ACC112 (cell line): ENCODE results near the gene UNG.
"Not testable (repeated sequence)": the region's sequence is repeated elsewhere in the genome, so short reads cannot be mapped to it uniquely, and the experiment has no call there.

Experiments
- H2AFZ ChIP-seq: fragments of 200-600 bp; sonication (generic); one replicate; pipeline ENCODE4 v1.6.0; 2017; ENCODE audit warnings: antibody characterized with exemption, low read length; ENCODE audit not compliant: unreplicated experiment
- H3K27ac ChIP-seq: fragments of 200-600 bp; sonication (generic); 2 replicates; pipeline ENCODE4 v1.5.1; 2014; ENCODE audit warnings: low read depth, mild to moderate bottlenecking, antibody characterized with exemption, low read length, moderate library complexity
- H3K27me3 ChIP-seq: fragments of 200-600 bp; sonication (generic); 2 replicates; pipeline ENCODE4 v1.6.1; 2014; ENCODE audit warnings: mild to moderate bottlenecking, antibody characterized with exemption, low read length, moderate library complexity, mixed read lengths; ENCODE audit not compliant: insufficient read depth
- H3K36me3 ChIP-seq: fragments of 200-600 bp; sonication (generic); 2 replicates; pipeline ENCODE4 v1.6.1; 2016; ENCODE audit warnings: mild to moderate bottlenecking, antibody characterized with exemption, low read length, moderate library complexity, mixed read lengths; ENCODE audit not compliant: insufficient read depth
- H3K4me1 ChIP-seq: fragments of 200-600 bp; sonication (generic); one replicate; pipeline ENCODE4 v1.6.1; 2016; ENCODE audit warnings: low read length, mixed read lengths; ENCODE audit not compliant: insufficient read depth, unreplicated experiment, control insufficient read depth
- H3K4me3 ChIP-seq: fragments of 200-600 bp; sonication (generic); 2 replicates; pipeline ENCODE4 v1.5.1; 2014; ENCODE audit warnings: mild to moderate bottlenecking, low read depth, low read length
- H3K79me2 ChIP-seq: fragments of 200-600 bp; sonication (generic); one replicate; pipeline ENCODE4 v1.6.0; 2016; ENCODE audit warnings: low read length; ENCODE audit not compliant: control insufficient read depth, unreplicated experiment, insufficient read depth

The UNG gene

DNA sequence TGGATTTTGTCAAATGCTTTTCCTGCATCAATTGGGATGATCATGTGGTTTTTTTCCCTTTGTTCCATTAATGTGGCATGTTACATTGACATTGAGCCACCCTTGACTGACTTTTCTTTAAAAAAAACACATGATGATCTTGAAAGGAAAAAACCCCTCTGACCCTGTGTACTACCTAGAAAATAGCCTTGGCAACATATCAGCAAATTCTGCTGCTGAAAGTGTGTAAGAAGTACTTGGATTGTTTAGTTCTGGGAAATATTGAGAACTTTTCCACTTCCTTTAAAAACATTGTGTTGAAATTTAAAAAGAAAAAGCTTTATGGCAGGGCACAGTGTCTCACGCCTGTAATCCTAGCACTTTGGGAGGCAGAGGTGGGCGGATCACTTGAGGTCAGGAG is 39.7 kb downstream of the UNG start:
- no peak overlapping the region for H2AFZ ChIP-seq
- no peak overlapping the region for H3K27ac ChIP-seq
- H3K79me2 ChIP-seq = no peaks in the 10 kb centered on the region
- H3K4me3 ChIP-seq = no peak overlapping the region
- peaks cover 3% of the 10 kb centered on the region for H3K27me3 ChIP-seq
- no peaks in the 10 kb centered on the region for H3K4me1 ChIP-seq
- no peaks in the 10 kb centered on the region for H3K36me3 ChIP-seq

DNA sequence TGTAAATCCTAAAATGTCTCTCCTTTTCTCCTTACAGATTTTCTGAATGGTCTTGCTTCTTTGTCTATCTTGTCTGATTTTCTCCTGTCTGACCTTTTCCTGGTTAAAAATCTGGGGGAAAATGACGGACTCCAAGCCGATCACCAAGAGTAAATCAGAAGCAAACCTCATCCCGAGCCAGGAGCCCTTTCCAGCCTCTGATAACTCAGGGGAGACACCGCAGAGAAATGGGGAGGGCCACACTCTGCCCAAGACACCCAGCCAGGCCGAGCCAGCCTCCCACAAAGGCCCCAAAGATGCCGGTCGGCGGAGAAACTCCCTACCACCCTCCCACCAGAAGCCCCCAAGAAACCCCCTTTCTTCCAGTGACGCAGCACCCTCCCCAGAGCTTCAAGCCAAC is 42.0 kb downstream of the UNG start:
- Histone ChIP-seq H2AFZ (no peak overlapping the region), H3K4me1 (no peaks in the 10 kb centered on the region), H3K36me3 (no peaks in the 10 kb centered on the region), H3K27ac (no peak overlapping the region), H3K27me3 (peaks cover 3% of the 10 kb centered on the region), H3K4me3 (no peak overlapping the region), H3K79me2 (no peaks in the 10 kb centered on the region)

DNA sequence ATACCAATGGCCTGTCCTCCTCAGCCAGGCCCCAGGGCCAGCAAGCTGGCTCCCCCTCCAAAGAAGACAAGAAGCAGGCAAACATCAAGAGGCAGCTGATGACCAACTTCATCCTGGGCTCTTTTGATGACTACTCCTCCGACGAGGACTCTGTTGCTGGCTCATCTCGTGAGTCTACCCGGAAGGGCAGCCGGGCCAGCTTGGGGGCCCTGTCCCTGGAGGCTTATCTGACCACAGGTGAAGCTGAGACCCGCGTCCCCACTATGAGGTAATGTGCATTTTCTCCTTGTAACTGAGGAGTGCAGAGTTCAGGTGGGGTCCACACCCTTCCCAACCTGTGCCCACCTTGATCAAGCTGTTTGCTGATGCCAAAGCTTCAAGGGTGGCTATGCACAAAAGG is 42.4 kb downstream of the UNG start:
- H3K27me3 ChIP-seq = peaks cover 3% of the 10 kb centered on the region
- H3K27ac ChIP-seq = no peak overlapping the region
- no peaks in the 10 kb centered on the region for H3K4me1 ChIP-seq
- H3K4me3 ChIP-seq = no peak overlapping the region
- no peaks in the 10 kb centered on the region for H3K79me2 ChIP-seq
- no peak overlapping the region for H2AFZ ChIP-seq
- H3K36me3 ChIP-seq = no peaks in the 10 kb centered on the region

DNA sequence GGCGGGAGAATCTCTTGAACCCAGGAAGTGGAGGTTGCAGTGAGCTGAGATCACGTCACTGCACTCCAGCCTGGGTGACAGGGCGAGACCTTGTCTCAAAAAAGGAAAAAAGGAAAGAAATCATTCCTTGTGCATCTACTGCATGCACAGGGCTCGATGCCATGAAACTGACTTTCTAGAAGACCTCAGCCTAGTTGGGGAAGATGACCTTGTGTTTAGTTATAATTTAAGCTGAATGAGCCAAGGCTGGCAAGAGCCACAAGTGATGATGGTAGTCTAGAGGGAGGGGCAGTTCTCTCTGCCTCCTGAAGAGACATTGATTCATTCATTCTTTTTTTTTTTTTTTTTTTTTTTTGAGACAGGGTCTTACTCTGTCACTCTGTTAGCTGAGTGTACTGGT is 43.2 kb downstream of the UNG start:
- no peak overlapping the region for H2AFZ ChIP-seq
- no peak overlapping the region for H3K4me3 ChIP-seq
- H3K36me3 ChIP-seq = no peaks in the 10 kb centered on the region
- no peak overlapping the region for H3K27ac ChIP-seq
- H3K27me3 ChIP-seq = no peaks in the 10 kb centered on the region; the same call in 1 of the 2 replicates
- no peaks in the 10 kb centered on the region for H3K4me1 ChIP-seq
- H3K79me2 ChIP-seq = no peaks in the 10 kb centered on the region

DNA sequence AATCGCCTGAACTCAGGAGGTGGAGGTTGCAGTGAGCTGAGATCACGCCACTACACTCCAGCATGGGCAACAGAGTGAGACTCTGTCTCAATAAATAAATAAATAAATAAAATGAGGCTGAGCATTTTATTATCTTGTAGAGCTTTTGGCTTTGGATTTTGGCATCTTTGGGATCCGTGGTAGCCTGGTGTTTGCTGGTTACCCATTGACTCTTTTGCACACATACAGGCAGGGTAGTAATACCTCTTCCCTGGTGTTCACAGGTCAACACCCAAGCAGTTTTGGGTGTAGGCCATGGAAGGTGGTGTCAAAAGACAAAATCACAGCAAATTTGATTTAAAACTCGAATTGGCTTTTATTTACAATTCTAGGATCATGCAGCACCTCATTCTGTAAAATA is 46.8 kb downstream of the UNG start:
- H2AFZ ChIP-seq = no peak overlapping the region
- no peaks in the 10 kb centered on the region for H3K36me3 ChIP-seq
- H3K27me3 ChIP-seq = no peaks in the 10 kb centered on the region
- no peaks in the 10 kb centered on the region for H3K4me1 ChIP-seq
- no peak overlapping the region for H3K27ac ChIP-seq
- H3K4me3 ChIP-seq = no peak overlapping the region
- no peaks in the 10 kb centered on the region for H3K79me2 ChIP-seq

DNA sequence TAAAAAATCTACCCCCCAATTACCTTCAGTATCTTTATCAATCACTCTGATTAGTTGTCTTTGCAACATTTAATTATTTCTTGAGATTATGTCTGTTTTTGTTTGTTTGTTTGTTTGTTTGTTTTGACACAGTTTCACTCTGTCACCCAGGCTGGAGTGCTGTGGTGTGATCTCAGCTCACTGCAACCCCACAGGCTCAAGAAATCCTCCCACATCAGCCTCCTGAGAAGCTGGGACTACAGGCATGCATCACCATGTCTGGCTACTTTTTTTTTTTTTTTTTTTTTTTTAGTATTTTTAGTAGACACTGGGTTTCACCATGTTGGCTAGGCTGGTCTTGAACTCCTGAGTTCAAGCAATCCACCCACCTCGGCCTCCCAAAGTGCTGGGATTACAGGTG is 49.7 kb downstream of the UNG start:
- not testable (repeated sequence) for H2AFZ ChIP-seq, H3K27ac ChIP-seq, H3K36me3 ChIP-seq, H3K4me1 ChIP-seq, H3K27me3 ChIP-seq, H3K79me2 ChIP-seq, H3K4me3 ChIP-seq

DNA sequence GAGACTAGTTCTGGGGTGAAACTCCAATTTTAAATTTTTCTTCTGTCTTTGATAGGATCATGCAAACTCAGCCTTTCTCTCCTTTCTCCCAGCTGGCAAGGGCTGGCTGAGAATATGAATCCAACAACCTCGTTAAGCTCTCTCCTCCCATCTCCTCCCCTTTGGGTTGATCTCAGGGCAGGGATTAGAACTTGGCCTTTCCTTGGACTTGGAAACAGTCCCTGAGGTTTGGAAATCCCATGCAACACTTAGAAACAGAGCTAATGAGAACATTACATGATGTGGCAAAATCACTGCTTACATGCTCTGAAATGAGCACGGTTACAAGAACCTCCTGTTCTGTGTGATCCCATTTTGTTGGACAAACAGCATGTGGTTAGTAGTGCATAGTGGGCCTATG is 50.6 kb downstream of the UNG start:
- H3K4me3 ChIP-seq = no peak overlapping the region
- no peak overlapping the region for H2AFZ ChIP-seq
- H3K79me2 ChIP-seq = no peaks in the 10 kb centered on the region
- no peaks in the 10 kb centered on the region for H3K36me3 ChIP-seq
- H3K4me1 ChIP-seq = no peaks in the 10 kb centered on the region
- no peak overlapping the region for H3K27ac ChIP-seq
- peaks cover 7% of the 10 kb centered on the region; the same call in 1 of the 2 replicates for H3K27me3 ChIP-seq

DNA sequence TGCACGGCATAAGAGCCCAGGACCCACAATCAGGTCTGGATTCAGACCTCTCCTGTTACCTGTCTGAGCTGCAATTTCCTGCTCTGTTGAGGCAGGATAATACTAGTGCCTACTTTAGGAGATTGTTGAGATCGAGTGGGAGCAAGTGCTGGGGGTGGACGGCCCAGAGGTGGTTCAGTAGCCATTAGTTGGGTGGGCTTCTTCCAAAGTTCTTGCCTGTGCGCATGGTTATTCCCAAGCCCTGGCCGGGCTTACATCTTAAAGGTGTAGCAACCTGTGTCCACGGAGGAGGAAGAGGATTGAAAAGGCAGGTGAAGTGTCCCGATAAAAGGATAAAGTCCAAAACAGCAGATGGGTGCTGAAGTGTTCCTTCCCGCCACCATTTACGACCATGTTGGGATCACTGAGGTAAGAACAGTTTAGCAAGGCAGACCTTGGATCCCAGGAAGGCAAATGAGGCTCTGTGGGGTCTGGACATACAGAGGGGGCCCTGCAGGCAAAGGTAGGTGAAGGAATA is 52.8 kb downstream of the UNG start:
- no peaks in the 10 kb centered on the region for H3K36me3 ChIP-seq
- peaks cover 4% of the 10 kb centered on the region for H3K4me1 ChIP-seq
- no peaks in the 10 kb centered on the region for H3K79me2 ChIP-seq
- H3K27me3 ChIP-seq = peaks cover 7% of the 10 kb centered on the region; the same call in 1 of the 2 replicates
- H3K27ac ChIP-seq = no peak overlapping the region
- no peak overlapping the region for H2AFZ ChIP-seq
- H3K4me3 ChIP-seq = no peak overlapping the region

DNA sequence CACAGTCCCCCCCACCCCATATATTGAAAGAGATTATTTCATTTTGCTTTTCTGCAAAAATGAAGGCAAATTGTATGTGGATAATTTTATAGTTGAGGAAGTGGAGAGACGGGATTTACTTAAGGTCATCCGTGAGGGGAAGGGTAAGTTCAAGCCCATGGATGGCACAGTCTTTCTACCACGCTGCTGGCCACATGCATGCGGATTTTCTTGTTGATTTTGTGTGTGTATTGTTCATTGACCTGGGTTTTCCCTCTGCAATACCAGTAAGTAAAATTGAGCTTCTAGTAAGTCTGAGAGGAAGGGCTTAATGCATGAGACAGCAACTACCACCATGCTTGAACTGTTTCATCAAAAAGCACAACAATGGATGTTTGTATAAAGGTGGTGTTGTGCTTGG is 54.1 kb downstream of the UNG start:
- H3K27me3 ChIP-seq = peaks cover 7% of the 10 kb centered on the region; the same call in 1 of the 2 replicates
- H3K27ac ChIP-seq = no peak overlapping the region
- no peaks in the 10 kb centered on the region for H3K79me2 ChIP-seq
- no peaks in the 10 kb centered on the region for H3K36me3 ChIP-seq
- no peak overlapping the region for H3K4me3 ChIP-seq
- peaks cover 4% of the 10 kb centered on the region for H3K4me1 ChIP-seq
- H2AFZ ChIP-seq = no peak overlapping the region

DNA sequence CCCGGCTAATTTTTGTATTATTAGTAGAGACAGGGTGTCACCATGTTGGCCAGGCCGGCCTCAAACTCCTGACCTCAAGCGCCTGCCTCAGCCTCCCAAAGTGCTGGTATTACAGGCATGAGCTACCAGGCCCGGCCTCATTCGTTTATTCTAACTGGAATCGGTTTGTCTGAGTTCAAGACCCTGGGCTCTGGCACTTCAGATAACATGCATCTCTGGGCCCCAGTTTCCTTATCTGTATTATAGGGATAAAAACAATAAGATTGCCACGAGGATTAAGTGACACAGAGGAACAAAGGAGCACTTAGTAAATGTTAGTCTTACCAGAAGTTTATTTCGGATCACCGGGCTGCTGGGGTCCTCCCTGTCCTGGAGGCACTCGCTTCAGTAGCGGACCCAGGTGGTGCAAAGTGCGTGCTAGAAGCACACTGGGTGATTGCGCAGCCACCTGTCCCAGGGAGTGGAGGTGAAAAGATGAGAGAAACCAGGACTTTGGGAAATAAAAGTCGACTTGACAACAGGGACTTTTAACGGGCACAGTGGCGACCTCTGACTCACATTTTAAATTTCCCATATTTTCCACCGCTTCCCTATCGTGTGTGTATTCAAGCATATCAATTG is 56.5 kb downstream of the UNG start:
- Histone ChIP-seq H3K27me3 (peaks cover 7% of the 10 kb centered on the region; the same call in 1 of the 2 replicates), H2AFZ (peak overlapping the region; percentile 4)

More for the DNA sequence above, 56.5 kb downstream of the UNG start:
- H3K36me3 ChIP-seq = no peaks in the 10 kb centered on the region
- H3K4me3 ChIP-seq = peak overlapping the region; percentile 93
- no peak overlapping the region for H3K27ac ChIP-seq
- H3K79me2 ChIP-seq = no peaks in the 10 kb centered on the region
- peaks cover 4% of the 10 kb centered on the region for H3K4me1 ChIP-seq
